HepG2 (cell line): ENCODE data around the gene JPH4. TPM values are rescaled to one million over a fixed set of nuclear protein-coding genes. Genes with fewer than 3 reads are reported as not detected.
A peak's percentile ranks its signal among the peaks of the same experiment; 100 is the strongest.
"Not testable (repeated sequence)": the region's sequence is repeated elsewhere in the genome, so short reads cannot be mapped to it uniquely, and the experiment has no call there.

Experiments used
- ARHGAP35 ChIP-seq: sonication (generic); formaldehyde crosslinking; IDR thresholded peaks from 2 replicates; pipeline ENCODE4 v1.9.0; 2022; ENCODE audit warnings: mild to moderate bottlenecking, inconsistent platforms, moderate library complexity, missing genetic modification reagents, borderline replicate concordance
- ERF ChIP-seq: IDR thresholded peaks from 2 replicates; pipeline ENCODE4 v1.6.1; 2018; ENCODE audit warnings: missing biosample characterization, missing genetic modification reagents
- HDAC2 ChIP-seq: sonication (generic); formaldehyde crosslinking; IDR thresholded peaks from 2 replicates; pipeline ENCODE4 v1.4.0; 2020; ENCODE audit warnings: missing genetic modification reagents
- KAT8 ChIP-seq: IDR thresholded peaks from 2 replicates; pipeline ENCODE4 v1.6.1; 2016; ENCODE audit warnings: missing genetic modification reagents, missing compliant biosample characterization
- MED1 ChIP-seq: sonication (generic); formaldehyde crosslinking; IDR thresholded peaks from 2 replicates; pipeline ENCODE4 v1.4.0; 2020; ENCODE audit warnings: missing genetic modification reagents
- MXD1 ChIP-seq: sonication (generic); formaldehyde crosslinking; IDR thresholded peaks from 2 replicates; pipeline ENCODE4 v1.4.0; 2020; ENCODE audit warnings: mild to moderate bottlenecking, missing genetic modification reagents
- NAIF1 ChIP-seq: sonication (generic); formaldehyde crosslinking; IDR thresholded peaks from 2 replicates; pipeline ENCODE4 v1.5.0; 2020; ENCODE audit warnings: mild to moderate bottlenecking, missing genetic modification reagents, borderline replicate concordance
- NRL ChIP-seq: sonication (generic); formaldehyde crosslinking; IDR thresholded peaks from 2 replicates; pipeline ENCODE4 v1.5.0; 2020; ENCODE audit warnings: missing genetic modification reagents, mild to moderate bottlenecking, moderate library complexity, borderline replicate concordance
- SP1 ChIP-seq, 2 experiments: fragments of 450-650 bp in 1 of 2; sonication (generic) in 1 of 2; formaldehyde crosslinking in 1 of 2; IDR thresholded peaks; 2 replicates each; pipeline versions ENCODE4 v1.4.0 to v1.6.1; 2016 to 2020; ENCODE audit warnings: missing genetic modification reagents in 1 of 2
- SP2 ChIP-seq: sonication (generic); formaldehyde crosslinking; IDR thresholded peaks from 2 replicates; pipeline ENCODE4 v1.5.1; 2020; ENCODE audit warnings: mild to moderate bottlenecking, missing genetic modification reagents
- TFAP4 ChIP-seq: sonication (generic); IDR thresholded peaks from 2 replicates; pipeline ENCODE4 v1.6.1; 2016; ENCODE audit warnings: low read depth, borderline replicate concordance
- THAP8 ChIP-seq: sonication (generic); formaldehyde crosslinking; IDR thresholded peaks from 2 replicates; pipeline ENCODE4 v1.5.1; 2020; ENCODE audit warnings: missing genetic modification reagents, mild to moderate bottlenecking, borderline replicate concordance
- THRA ChIP-seq: sonication (generic); formaldehyde crosslinking; IDR thresholded peaks from 2 replicates; pipeline ENCODE4 v1.4.0; 2020; ENCODE audit warnings: missing genetic modification reagents, borderline replicate concordance
- ZBTB4 ChIP-seq: sonication (generic); formaldehyde crosslinking; IDR thresholded peaks from 2 replicates; pipeline ENCODE4 v1.4.0; 2020; ENCODE audit warnings: missing genetic modification reagents, mild to moderate bottlenecking, borderline replicate concordance
- ZNF253 ChIP-seq: sonication (generic); formaldehyde crosslinking; IDR thresholded peaks from 2 replicates; pipeline ENCODE4 v1.8.0; 2022; ENCODE audit warnings: mild to moderate bottlenecking, missing genetic modification reagents, borderline replicate concordance
- ZNF510 ChIP-seq: sonication (generic); formaldehyde crosslinking; IDR thresholded peaks from 2 replicates; pipeline ENCODE4 v1.4.0; 2020; ENCODE audit warnings: low read depth, mild to moderate bottlenecking, missing genetic modification reagents
- ZNF543 ChIP-seq: sonication (generic); formaldehyde crosslinking; IDR thresholded peaks from 2 replicates; pipeline ENCODE4 v1.4.0; 2020; ENCODE audit warnings: mild to moderate bottlenecking, missing genetic modification reagents
- ZNF672 ChIP-seq: sonication (generic); formaldehyde crosslinking; IDR thresholded peaks from 2 replicates; pipeline ENCODE4 v1.8.1; 2022; ENCODE audit warnings: missing genetic modification reagents
- ZNF75D ChIP-seq: sonication (generic); formaldehyde crosslinking; IDR thresholded peaks from 2 replicates; pipeline ENCODE4 v1.8.1; 2023; ENCODE audit warnings: missing genetic modification reagents, mild to moderate bottlenecking, borderline replicate concordance
- polyA plus RNA-seq, 8 experiments: library from polyadenylated mRNA; depleted of rRNA in 3 of 8; stranded (reverse) in 7 of 8; unstranded in 1 of 8; fragments of >200 nt; fragmentation: Illumina TruSeq in 4 of 8; extraction: Trizol in 4 of 8; gene quantifications; 2 replicates each; pipeline versions ENCODE4 v1.2.1 to v1.2.3, GENCODE V29; 2011 to 2016; ENCODE audit warnings: low read depth in 4 of 8, missing spikeins in 1 of 8, mixed read lengths in 1 of 8; ENCODE audit not compliant: insufficient read depth in 1 of 8
- total RNA-seq, 5 experiments: library from RNA; depleted of rRNA; stranded (reverse); fragments of >200 nt; fragmentation: Illumina TruSeq; extraction: Trizol; gene quantifications; 2 replicates each; pipeline ENCODE4 v1.2.3, GENCODE V29; 2016; ENCODE audit warnings: low read depth in 1 of 5
- TF ChIP-seq, protein P1 (sequence below): sonication (generic); formaldehyde crosslinking; IDR thresholded peaks from 2 replicates; pipeline ENCODE4 v1.4.0; 2020; ENCODE audit warnings: mild to moderate bottlenecking, low read depth, missing genetic modification reagents

JPH4 gene
- total and polyA plus RNA-seq, 2 of the 13 experiments (the other 11 are each of a cell fraction or from before 2014, with no cell fraction given): 0.08 to 0.22 TPM

- peak; percentile 91 for TF ChIP-seq MED1 (CRISPR knock-in tag)
- TF ChIP-seq NRL (CRISPR knock-in tag): peak; percentile 86
- TF ChIP-seq MXD1 (CRISPR knock-in tag): 0 out of 2 replicates have a peak, but pooled peaks have one; percentile 23
- peak; percentile 91 for TF ChIP-seq ERF (CRISPR knock-in tag)
- TF ChIP-seq HDAC2 (CRISPR knock-in tag): peak; percentile 87
- TF ChIP-seq ARHGAP35 (CRISPR knock-in tag): peak; percentile 97; the same call in 1 of the 2 replicates
- TF ChIP-seq TFAP4: peak; percentile 11; the same call in 1 of the 2 replicates
- TF ChIP-seq ZNF510 (CRISPR knock-in tag): peak; percentile 71; the same call in 1 of the 2 replicates
- 0 out of 2 replicates have a peak, but pooled peaks have one; percentile 38 for TF ChIP-seq ZNF543
- TF ChIP-seq KAT8 (CRISPR knock-in tag): peak; percentile 85
- TF ChIP-seq ZNF253 (CRISPR knock-in tag): peak; percentile 83
- not testable (repeated sequence) for TF ChIP-seq SP1 (IDR thresholded peaks at IDR 0.05)
- TF ChIP-seq SP1 (CRISPR knock-in tag; IDR thresholded peaks at IDR 0.05): peak; percentile 88
- peak; percentile 93; the same call in 1 of the 2 replicates for TF ChIP-seq ZNF75D (CRISPR knock-in tag)
- TF ChIP-seq NAIF1 (CRISPR knock-in tag): peak; percentile 62; the same call in 1 of the 2 replicates
- TF ChIP-seq ZNF672 (CRISPR knock-in tag): peak; percentile 39; the same call in 1 of the 2 replicates
- TF ChIP-seq, protein P1, sequence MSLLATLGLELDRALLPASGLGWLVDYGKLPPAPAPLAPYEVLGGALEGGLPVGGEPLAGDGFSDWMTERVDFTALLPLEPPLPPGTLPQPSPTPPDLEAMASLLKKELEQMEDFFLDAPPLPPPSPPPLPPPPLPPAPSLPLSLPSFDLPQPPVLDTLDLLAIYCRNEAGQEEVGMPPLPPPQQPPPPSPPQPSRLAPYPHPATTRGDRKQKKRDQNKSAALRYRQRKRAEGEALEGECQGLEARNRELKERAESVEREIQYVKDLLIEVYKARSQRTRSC: peak; percentile 97
- peak; percentile 53 for TF ChIP-seq SP2
- TF ChIP-seq THRA (CRISPR knock-in tag): peak; percentile 63
- peak; percentile 91; the same call in 1 of the 2 replicates for TF ChIP-seq ZBTB4
- TF ChIP-seq THAP8 (CRISPR knock-in tag): peak; percentile 93; the same call in 1 of the 2 replicates
Observed at GRCh38 chr14:23583761-23584526, 5.4 kb upstream of the JPH4 start (continued).
